ENCODE results near the gene SPINK7.
"Not testable (repeated sequence)": the region's sequence is repeated elsewhere in the genome, so short reads cannot be mapped to it uniquely, and the experiment has no call there.

Gene SPINK7

DNA sequence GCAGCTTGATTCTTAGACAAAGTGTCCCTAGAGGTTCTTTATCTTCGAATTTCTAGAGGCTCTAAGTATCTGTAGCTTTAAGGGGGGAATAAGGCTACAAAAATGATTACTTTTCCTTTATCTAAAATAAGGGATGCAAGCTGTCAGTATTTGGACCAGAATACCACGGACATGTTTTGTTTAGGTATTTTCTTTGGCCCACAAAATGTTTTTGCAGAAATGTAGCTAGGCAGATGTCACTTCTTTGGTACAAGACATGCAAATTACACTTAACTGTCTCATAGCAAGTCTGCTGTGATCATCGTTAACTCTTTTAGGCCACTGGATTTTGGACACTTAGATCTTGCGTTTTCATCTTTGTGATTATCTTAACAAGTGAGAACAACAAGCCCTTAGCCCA, 2.5 kb downstream of the SPINK7 start:
- H3K27me3 ChIP-seq = no peaks in the 10 kb centered on the region
- TF ChIP-seq, protein P1, sequence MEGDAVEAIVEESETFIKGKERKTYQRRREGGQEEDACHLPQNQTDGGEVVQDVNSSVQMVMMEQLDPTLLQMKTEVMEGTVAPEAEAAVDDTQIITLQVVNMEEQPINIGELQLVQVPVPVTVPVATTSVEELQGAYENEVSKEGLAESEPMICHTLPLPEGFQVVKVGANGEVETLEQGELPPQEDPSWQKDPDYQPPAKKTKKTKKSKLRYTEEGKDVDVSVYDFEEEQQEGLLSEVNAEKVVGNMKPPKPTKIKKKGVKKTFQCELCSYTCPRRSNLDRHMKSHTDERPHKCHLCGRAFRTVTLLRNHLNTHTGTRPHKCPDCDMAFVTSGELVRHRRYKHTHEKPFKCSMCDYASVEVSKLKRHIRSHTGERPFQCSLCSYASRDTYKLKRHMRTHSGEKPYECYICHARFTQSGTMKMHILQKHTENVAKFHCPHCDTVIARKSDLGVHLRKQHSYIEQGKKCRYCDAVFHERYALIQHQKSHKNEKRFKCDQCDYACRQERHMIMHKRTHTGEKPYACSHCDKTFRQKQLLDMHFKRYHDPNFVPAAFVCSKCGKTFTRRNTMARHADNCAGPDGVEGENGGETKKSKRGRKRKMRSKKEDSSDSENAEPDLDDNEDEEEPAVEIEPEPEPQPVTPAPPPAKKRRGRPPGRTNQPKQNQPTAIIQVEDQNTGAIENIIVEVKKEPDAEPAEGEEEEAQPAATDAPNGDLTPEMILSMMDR (IDR thresholded peaks at IDR 0.05; ENCODE audit: low read depth, low read length) = no peak
- H3K4me1 ChIP-seq = no peaks in the 10 kb centered on the region
- H3K9me3 ChIP-seq = no peaks in the 10 kb centered on the region
- no peaks in the 10 kb centered on the region for H3K36me3 ChIP-seq
- no peak overlapping the region for H3K4me3 ChIP-seq (ENCODE audit: low read depth, low read length)
- no peak for DNase-seq

DNA sequence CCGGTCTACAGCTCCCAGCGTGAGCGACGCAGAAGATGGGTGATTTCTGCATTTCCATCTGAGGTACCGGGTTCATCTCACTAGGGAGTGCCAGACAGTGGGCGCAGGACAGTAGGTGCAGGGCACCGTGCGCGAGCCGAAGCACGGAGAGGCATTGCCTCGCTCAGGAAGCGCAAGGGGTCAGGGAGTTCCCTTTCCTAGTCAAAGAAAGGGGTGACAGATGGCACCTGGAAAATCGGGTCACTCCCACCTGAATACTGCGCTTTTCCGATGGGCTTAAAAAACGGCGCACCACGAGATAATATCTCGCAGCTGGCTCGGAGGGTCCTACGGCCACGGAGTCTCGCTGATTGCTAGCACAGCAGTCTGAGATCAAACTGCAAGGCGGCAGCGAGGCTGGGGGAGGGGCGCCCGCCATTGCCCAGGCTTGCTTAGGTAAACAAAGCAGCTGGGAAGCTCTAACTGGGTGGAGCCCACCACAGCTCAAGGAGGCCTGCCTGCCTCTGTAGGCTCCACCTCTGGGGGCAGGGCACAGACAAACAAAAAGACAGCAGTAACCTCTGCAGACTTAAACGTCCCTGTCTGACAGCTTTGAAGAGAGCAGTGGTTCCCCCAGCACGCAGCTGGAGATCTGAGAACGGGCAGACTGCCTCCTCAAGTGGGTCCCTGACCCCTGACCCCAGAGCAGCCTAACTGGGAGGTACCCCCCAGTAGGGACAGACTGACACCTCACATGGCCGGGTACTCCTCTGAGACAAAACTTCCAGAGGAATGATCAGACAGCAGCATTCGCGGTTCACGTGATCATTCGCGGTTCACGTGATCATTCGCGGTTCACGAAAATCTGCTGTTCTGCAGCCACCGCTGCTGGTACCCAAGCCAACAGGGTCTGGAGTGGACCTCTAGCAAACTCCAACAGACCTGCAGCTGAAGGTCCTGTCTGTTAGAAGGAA, 8.1 kb downstream of the SPINK7 start:
- peak overlapping the region; percentile 66 for H3K4me3 ChIP-seq (ENCODE audit: low read depth, low read length)
- peak; percentile 44 for DNase-seq
- H3K4me1 ChIP-seq, H3K36me3 ChIP-seq, H3K27me3 ChIP-seq, H3K9me3 ChIP-seq: not testable (repeated sequence)

DNA sequence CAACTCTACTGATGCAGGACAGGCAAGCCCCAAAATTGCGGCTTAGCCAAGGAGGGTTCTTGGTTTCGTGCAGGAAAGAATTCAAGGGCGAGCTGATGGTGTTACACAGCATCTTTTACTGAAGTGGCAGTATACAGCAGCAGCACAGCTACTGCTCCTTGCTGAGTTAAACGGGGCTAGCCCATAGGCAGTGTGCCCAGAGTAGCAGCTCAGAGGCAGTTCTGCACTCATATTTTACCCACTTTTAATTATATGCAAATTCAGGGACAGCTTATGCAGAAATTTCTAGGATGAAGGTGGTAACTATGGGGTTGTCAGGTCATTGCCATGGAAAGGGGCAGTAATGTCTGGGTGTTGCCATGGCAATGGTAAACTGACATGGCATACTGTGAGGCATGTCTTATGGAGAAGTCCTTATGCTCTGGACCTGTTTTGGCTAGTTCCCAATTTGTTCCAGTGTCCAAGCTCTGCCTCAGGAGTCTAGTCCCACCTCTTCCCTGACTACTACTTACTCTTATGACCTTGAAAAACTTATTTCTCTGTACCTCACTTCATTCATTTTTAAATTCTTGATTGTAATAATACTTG, 21.1 kb downstream of the SPINK7 start:
- Histone ChIP-seq H3K4me3 (ENCODE audit: low read depth, low read length) (no peak overlapping the region), H3K27me3 (no peaks in the 10 kb centered on the region), H3K36me3 (no peaks in the 10 kb centered on the region), H3K9me3 (no peaks in the 10 kb centered on the region), H3K4me1 (no peaks in the 10 kb centered on the region)
- DNase-seq = no peak
- TF ChIP-seq, protein P1 (IDR thresholded peaks at IDR 0.05; ENCODE audit: low read depth, low read length) = no peak

DNA sequence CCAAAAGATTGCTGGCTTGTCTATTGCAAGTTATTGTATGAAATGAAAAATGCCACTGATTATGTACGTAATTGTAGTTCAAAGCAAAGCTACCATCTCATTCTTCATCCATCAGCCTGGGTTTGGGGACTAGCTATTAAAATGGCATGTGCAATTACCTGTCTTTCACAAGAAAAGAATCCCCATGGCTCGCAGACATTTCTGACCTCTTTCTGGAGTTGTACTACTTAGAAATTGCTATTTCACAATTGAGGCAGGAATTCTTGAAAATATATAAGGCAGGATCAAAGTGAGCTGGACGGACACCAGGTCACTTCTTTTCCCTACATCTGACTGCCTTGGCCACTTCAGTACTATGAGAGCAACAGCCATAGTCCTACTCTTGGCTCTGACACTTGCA, 23.0 kb downstream of the SPINK7 start, which contains the start of gene SPINK9:
Gene SPINK9 (plus strand): TSS at position 301 of the 400 bp plus-strand sequence. CDS start 55 bp downstream, at position 356.
- TF ChIP-seq, protein P1 (IDR thresholded peaks at IDR 0.05; ENCODE audit: low read depth, low read length) = no peak
- H3K36me3 ChIP-seq = no peaks in the 10 kb centered on the region
- H3K4me3 ChIP-seq (ENCODE audit: low read depth, low read length) = no peak within 1 kb of the TSS
- no peaks in the 10 kb centered on the region for H3K27me3 ChIP-seq
- no peaks in the 10 kb centered on the region for H3K4me1 ChIP-seq
- H3K9me3 ChIP-seq = no peaks in the 10 kb centered on the region
- no peak for DNase-seq

DNA sequence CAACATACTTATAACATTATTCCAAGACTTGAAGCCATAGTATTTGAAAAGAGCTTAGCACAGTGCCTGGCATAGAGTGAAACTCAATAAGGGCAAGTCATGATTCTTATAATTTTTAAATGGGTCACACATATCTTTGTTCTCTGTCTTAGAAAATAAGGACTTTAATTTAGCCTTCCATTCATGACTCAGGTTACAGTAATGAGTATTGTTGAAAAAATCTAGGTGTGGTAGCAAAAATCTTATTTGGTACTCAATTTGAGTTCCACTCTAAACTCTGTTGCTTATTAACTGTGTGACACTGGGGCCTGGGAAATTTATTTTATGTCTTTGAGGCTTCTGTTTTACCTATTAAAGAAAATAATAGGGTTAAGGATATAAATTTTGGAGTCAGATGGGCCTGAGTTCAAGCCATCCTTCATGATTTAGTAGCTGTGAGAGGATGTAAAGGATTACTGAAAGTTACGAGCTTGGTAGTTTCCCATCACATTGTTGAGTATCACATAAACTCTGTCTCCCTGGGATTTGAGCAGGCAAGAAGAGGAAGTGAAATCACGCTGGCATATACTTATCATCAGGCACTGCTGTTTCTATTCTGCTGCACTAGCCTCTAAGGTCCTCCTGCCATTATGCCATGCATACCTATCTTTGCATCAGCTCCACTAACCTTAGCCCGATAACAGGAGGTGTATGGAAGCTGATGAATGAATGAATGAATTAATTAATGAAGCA, 24.6 kb downstream of the SPINK7 start:
- H3K9me3 ChIP-seq = no peaks in the 10 kb centered on the region
- H3K4me1 ChIP-seq = no peaks in the 10 kb centered on the region
- H3K36me3 ChIP-seq = no peaks in the 10 kb centered on the region
- no peak overlapping the region for H3K4me3 ChIP-seq (ENCODE audit: low read depth, low read length)
- no peak for DNase-seq
- no peaks in the 10 kb centered on the region for H3K27me3 ChIP-seq
- TF ChIP-seq, protein P1 (IDR thresholded peaks at IDR 0.05; ENCODE audit: low read depth, low read length) = no peak

DNA sequence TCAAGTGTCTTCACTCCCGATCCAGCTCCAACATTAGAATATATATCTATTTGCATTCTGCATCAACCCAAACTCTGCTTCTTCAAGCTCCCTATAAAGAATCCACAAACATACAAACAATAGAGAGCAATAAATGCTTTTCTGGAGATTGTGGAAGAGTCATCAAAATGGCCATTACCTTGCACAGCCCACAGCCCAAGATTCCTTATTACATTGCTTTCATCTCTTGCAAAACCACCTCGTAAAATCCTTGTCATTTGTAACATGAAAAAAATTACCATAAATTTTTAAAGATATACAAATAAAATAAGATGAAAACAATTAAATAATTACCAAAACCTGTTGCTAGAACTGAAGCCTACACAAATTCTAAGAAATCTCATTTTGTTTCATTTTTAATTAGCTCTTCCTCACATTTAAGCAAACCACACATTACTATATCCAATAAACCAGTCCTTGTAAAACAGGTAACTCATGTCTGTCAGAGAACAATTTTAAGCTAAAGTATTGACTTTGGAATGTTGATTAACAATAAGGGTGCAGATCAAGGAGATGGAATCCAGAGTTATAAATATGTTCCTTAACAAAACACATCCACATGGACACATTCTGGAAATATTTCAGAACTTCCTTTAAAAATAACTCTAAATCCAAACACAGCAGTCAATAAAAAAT, 30.3 kb downstream of the SPINK7 start:
- TF ChIP-seq, protein P1 (IDR thresholded peaks at IDR 0.05; ENCODE audit: low read depth, low read length) = no peak
- Histone ChIP-seq H3K4me1 (no peaks in the 10 kb centered on the region), H3K9me3 (no peaks in the 10 kb centered on the region), H3K4me3 (ENCODE audit: low read depth, low read length) (no peak overlapping the region), H3K27me3 (no peaks in the 10 kb centered on the region), H3K36me3 (no peaks in the 10 kb centered on the region)
- DNase-seq = no peak
